Suppressor macrophage (primary cell): Measurements from ENCODE around the gene LYST.
A peak's percentile ranks its signal among the peaks of the same experiment; 100 is the strongest.
"Not testable (repeated sequence)": the region's sequence is repeated elsewhere in the genome, so short reads cannot be mapped to it uniquely, and the experiment has no call there.

ENCODE experiments used
- DNase-seq, 4 experiments: peaks; one replicate each; pipeline ENCODE4 v3.0.0-alpha.2; 2020 to 2022

LYST gene

GRCh38 chr1:235817101-235817728 lies 49.5 kb downstream of the LYST start:
- DNase-seq, result no peak

- no peak for DNase-seq
These were observed 56.9 kb downstream of the LYST start for GRCh38 chr1:235809688-235810397.

- no peak for DNase-seq
These were observed 58.5 kb downstream of the LYST start for GRCh38 chr1:235808223-235808622.

GRCh38 chr1:235806123-235806522 lies 60.6 kb downstream of the LYST start:
- DNase-seq, result no peak

- DNase-seq, result no peak
These were observed 63.9 kb downstream of the LYST start for GRCh38 chr1:235802573-235803346.

GRCh38 chr1:235799264-235799663 lies 67.4 kb downstream of the LYST start:
- DNase-seq, result no peak

GRCh38 chr1:235791532-235792060 lies 75.1 kb downstream of the LYST start:
- DNase-seq, result no peak

GRCh38 chr1:235790123-235790522 lies 76.6 kb downstream of the LYST start:
- no peak for DNase-seq

GRCh38 chr1:235786227-235786898 lies 80.3 kb downstream of the LYST start:
- not testable (repeated sequence) for DNase-seq

GRCh38 chr1:235784950-235785349 lies 81.8 kb downstream of the LYST start:
- no peak for DNase-seq

GRCh38 chr1:235783148-235783776 lies 83.4 kb downstream of the LYST start:
- peak in 2 of 4 experiments; percentile 38 to 58 for DNase-seq

- DNase-seq, result no peak
These were observed 84.1 kb downstream of the LYST start for GRCh38 chr1:235782601-235783000.

GRCh38 chr1:235781807-235782206 lies 84.9 kb downstream of the LYST start:
- no peak for DNase-seq

GRCh38 chr1:235779770-235780169 lies 86.9 kb downstream of the LYST start:
- no peak for DNase-seq

- DNase-seq, result no peak
These were observed 90.3 kb downstream of the LYST start for GRCh38 chr1:235776396-235776795.

GRCh38 chr1:235775246-235775860 lies 91.4 kb downstream of the LYST start:
- no peak for DNase-seq

- DNase-seq, result peak in 1 of 4 experiments; percentile 7
These were observed 98.9 kb downstream of the LYST start for GRCh38 chr1:235767795-235768194.

GRCh38 chr1:235766794-235767285 lies 99.9 kb downstream of the LYST start:
- DNase-seq, result no peak

GRCh38 chr1:235763962-235764361 lies 102.7 kb downstream of the LYST start:
- peak in 2 of 4 experiments; percentile 10 to 11 for DNase-seq

- DNase-seq, result no peak
These were observed 107.4 kb downstream of the LYST start for GRCh38 chr1:235759336-235759735.

GRCh38 chr1:235758931-235759330 lies 107.8 kb downstream of the LYST start:
- peak in 1 of 4 experiments; percentile 4 for DNase-seq
